AG04450 (cell line): ENCODE data around the gene TIMP2. TPM values are rescaled to one million over a fixed set of nuclear protein-coding genes. Genes with fewer than 3 reads are reported as not detected.

Experiments
- CTCF ChIA-PET: fragments of 300-600, 350-600 bp; formaldehyde crosslinking; extraction: SDS; loops from one replicate; lab custom pipeline; 2022; ENCODE audit warnings: antibody characterized with exemption, inconsistent platforms; lab: Charles Lee
- POLR2A ChIA-PET: fragments of 350-600 bp; formaldehyde crosslinking; extraction: SDS; loops from one replicate; lab custom pipeline; 2021; ENCODE audit warnings: antibody characterized with exemption, inconsistent platforms; lab: Yijun Ruan, JAX
- DNase-seq: peaks from one replicate; pipeline ENCODE4 v3.0.0-alpha.2; 2011; ENCODE audit warnings: low read depth, low spot score
- H3K27ac ChIP-seq: one replicate; pipeline ENCODE4 v1.5.1; 2012; ENCODE audit warnings: low read depth, low read length, control low read depth
- H3K27me3 ChIP-seq: one replicate; pipeline ENCODE4 v1.6.0; 2012; ENCODE audit warnings: low read length; ENCODE audit not compliant: control insufficient read depth, insufficient read depth
- H3K4me3 ChIP-seq: 2 replicates; pipeline ENCODE4 v1.5.1; 2011; ENCODE audit warnings: mild to moderate bottlenecking, low read depth, low read length, control low read depth
- H3K9me3 ChIP-seq: 2 replicates; pipeline ENCODE4 v1.5.1; 2012; ENCODE audit warnings: low read length; ENCODE audit not compliant: control insufficient read depth, insufficient read depth
- CTCF ChIP-seq: IDR thresholded peaks from 2 replicates; pipeline ENCODE4 v1.5.1; 2011; ENCODE audit warnings: low read depth, low read length, control low read depth, inconsistent platforms
- polyA plus RNA-seq: library from polyadenylated mRNA; depleted of rRNA; stranded (reverse); fragments of >200 nt; gene quantifications from 2 replicates; pipeline ENCODE4 v1.2.3, GENCODE V29; 2011

TIMP2 gene
- polyA plus RNA-seq, 1 experiment: 356 TPM

- no peak for TF ChIP-seq CTCF
- no peaks in the 10 kb centered on the region for H3K9me3 ChIP-seq
- ChIA-PET POLR2A (no interaction called here), CTCF (interaction anchor here (0.6 kb wide), 1 partner anchor 1003 kb away, joined by 3 read pairs; no protein-coding TSS in a partner anchor)
- H3K27ac ChIP-seq: no peak overlapping the region
- DNase-seq: no peak
- no peaks in the 10 kb centered on the region for H3K27me3 ChIP-seq
- H3K4me3 ChIP-seq: no peak overlapping the region
Observed at GRCh38 chr17:78824240-78824639, 100.9 kb downstream of the TIMP2 start.

- TF ChIP-seq CTCF: peak; percentile 29; the same call in 1 of the 2 replicates
- Histone ChIP-seq H3K9me3 (no peaks in the 10 kb centered on the region), H3K4me3 (no peak overlapping the region), H3K27ac (peak overlapping the region; percentile 97), H3K27me3 (no peaks in the 10 kb centered on the region)
- ChIA-PET POLR2A (interaction anchor here (0.5 to 1.2 kb wide), 3 partner anchors 36 to 60 kb away, joined by 3 to 4 read pairs (median 3); no protein-coding TSS in a partner anchor), CTCF (interaction anchor here (1.2 kb wide), 1 partner anchor 42 kb away, joined by 7 read pairs; no protein-coding TSS in a partner anchor)
- DNase-seq: no peak
Observed at GRCh38 chr17:78823282-78824046, 101.7 kb downstream of the TIMP2 start.

GRCh38 chr17:78822552-78822951, 102.6 kb downstream of the TIMP2 start:
- H3K27ac ChIP-seq: peak overlapping the region; percentile 97
- POLR2A ChIA-PET: interaction anchor here (0.7 to 1.2 kb wide), 5 partner anchors 35 to 231 kb away, joined by 3 to 7 read pairs (median 4); no protein-coding TSS in a partner anchor
- no peak for TF ChIP-seq CTCF

GRCh38 chr17:78821961-78822360, 103.2 kb downstream of the TIMP2 start:
- TF ChIP-seq CTCF: no peak
- no peak overlapping the region for H3K4me3 ChIP-seq
- POLR2A ChIA-PET: interaction anchor here (0.6 to 1.2 kb wide), 7 partner anchors 21 to 231 kb away, joined by 3 to 7 read pairs (median 3); no protein-coding TSS in a partner anchor
- H3K27ac ChIP-seq: peak overlapping the region; percentile 97
- no peaks in the 10 kb centered on the region for H3K9me3 ChIP-seq
- H3K27me3 ChIP-seq: no peaks in the 10 kb centered on the region
- CTCF ChIA-PET: interaction anchor here (0.8 kb wide), 1 partner anchor 150 kb away, joined by 3 read pairs; no protein-coding TSS in a partner anchor
- DNase-seq: no peak

More at GRCh38 chr17:78822552-78822951, 102.6 kb downstream of the TIMP2 start:
- H3K9me3 ChIP-seq: no peaks in the 10 kb centered on the region
- peak; percentile 98 for DNase-seq
- CTCF ChIA-PET: interaction anchor here (0.8 to 1.2 kb wide), 2 partner anchors 43 to 149 kb away, joined by 3 to 7 read pairs; no protein-coding TSS in a partner anchor
- H3K4me3 ChIP-seq: 0 out of 2 replicates have a peak overlapping the region, but pooled peaks have one; percentile 10
- no peaks in the 10 kb centered on the region for H3K27me3 ChIP-seq

GRCh38 chr17:78820841-78821240, 104.3 kb downstream of the TIMP2 start:
- Histone ChIP-seq H3K27me3 (no peaks in the 10 kb centered on the region), H3K27ac (peak overlapping the region; percentile 21), H3K4me3 (no peak overlapping the region), H3K9me3 (no peaks in the 10 kb centered on the region)
- POLR2A ChIA-PET: no interaction called here
- CTCF ChIA-PET: no interaction called here
- no peak for DNase-seq
- no peak for TF ChIP-seq CTCF
